ENCODE measurements around the gene GCG.

DNA sequence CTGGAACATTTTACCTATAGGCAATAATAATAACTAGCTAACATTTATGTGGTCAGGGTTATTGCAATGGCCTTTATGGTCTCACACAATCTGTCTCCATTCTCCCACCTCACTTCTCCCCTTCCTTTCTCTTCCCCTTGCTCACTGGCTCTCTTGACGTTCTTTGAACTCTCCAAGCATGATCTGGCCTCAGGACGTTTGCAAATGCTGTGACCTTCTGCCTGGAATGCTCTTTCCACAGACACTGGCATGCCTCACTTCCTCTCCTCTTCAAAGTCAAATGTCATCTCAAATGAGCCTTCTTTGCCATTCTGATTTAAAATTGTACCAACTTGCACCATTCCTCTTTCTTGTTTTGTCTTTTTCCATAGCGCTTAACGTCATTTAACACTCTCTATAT is 25.3 kb upstream of the GCG start:
- no peak for TF ChIP-seq CTCF (IDR thresholded peaks at IDR 0.05)
- TF ChIP-seq TCF7L2 (IDR thresholded peaks at IDR 0.05; ENCODE audit: low read depth, low read length): no peak
- TF ChIP-seq POLR2AphosphoS5 (IDR thresholded peaks at IDR 0.05; ENCODE audit: low read depth, low read length): no peak
- no peak for TF ChIP-seq REST (IDR thresholded peaks at IDR 0.05; ENCODE audit: insufficient read depth in 1 of 2, low read depth in 2 of 2, low read length in 1 of 2)

Data from Panc1 (cell line).